Fibroblast of upper back skin (primary cell): ENCODE data around the gene POLR1A.

Experiments used
- DNase-seq: peaks from one replicate; pipeline ENCODE4 v3.0.0-alpha.2; 2013

POLR1A gene

GRCh38 chr2:86019121-86019520, 86.6 kb downstream of the POLR1A start:
- DNase-seq: no peak

- DNase-seq: peak; percentile 26
These were observed 87.5 kb downstream of the POLR1A start for GRCh38 chr2:86017901-86018896.

- no peak for DNase-seq
These were observed 89.1 kb downstream of the POLR1A start for GRCh38 chr2:86016581-86016980.

DNA sequence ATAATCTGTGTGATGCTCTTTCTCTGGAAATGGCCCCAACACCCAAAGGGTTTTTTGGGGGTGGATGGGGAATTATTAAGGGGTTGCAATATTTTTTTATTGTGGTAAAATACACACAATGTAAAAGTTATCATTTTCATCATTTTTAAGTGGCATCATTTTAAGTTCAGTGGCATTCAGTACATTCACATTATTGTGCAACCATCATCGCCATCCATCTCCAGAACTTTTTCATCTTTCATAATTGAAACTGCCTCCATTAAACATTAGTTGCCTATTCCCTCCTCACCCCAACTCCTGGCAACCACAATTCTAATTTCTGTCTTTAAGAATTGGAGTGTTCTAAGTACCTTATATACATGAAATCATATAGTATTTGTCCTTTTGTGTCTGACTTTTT, 90.0 kb downstream of the POLR1A start:
- no peak for DNase-seq

DNA sequence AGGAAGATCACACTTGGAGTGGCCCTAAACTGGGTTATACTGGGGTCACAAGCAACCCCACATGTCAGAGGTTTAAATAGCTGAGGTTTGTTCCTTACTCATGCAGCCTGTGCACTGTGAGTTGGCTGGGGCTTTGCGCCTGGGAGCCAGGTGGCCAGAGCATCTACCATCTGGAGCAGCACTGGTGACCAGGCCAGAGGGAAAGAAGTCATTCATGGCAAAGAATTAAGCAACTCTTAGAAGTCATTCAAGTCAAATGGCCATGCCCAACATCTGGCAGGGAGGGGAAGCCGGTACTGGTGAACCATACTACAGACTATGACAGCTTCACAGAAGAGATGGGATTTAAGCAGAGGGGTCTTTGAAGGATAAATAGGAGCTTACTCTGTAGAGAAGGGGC, 90.7 kb downstream of the POLR1A start:
- no peak for DNase-seq

DNA sequence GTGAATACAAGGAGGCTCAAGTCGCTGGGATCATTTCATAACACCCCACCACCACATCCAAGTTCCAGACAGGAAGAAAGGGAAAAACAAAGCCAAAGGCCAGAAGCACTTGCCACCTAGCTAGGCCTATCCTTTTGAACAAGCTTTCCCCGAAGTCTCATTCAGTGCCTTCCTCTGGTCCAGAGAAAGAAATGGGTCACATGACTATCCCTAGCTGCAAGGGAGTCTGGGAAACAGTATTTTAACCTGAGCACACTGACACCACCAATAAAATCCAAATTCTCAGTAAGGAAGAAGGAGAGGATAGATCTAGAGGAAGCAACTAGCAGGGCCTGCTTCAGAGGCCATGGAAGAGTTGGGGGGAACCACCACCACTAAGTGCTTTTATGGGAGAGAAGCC, 91.2 kb downstream of the POLR1A start:
- no peak for DNase-seq

DNA sequence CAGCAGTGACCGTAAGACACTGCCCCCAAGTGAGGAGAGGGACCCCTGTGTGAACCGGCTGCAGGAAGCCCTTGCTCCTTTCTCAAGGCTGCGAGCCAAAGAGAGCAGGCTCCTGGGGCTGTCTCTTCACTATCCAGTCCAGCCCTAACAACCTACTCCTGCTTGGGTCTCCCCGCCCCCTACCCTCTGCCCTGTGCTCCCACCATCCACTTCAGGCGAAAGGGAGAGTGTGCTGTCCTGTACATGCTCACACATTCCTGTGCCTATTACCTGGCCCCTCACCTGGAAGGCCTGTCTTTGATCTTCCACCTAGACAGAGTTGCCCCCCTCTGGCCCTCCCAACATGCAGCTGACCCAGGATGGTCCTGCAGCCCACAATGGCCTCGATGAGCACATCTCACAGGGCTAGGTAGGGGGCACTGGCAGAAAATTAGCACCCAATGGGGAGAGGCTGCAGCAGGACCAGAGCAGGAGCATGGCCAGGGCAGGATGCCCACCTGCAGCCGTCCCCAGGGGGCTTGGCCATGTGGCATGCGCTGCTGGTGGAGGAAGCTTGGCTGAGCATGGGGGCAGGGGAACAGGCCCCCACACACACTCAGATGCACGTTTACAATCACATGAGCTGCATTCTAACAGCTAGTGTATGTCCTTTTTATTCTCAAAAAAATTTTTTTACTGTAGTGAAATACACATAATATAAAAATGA, 93.5 kb downstream of the POLR1A start:
- DNase-seq: no peak

- no peak for DNase-seq
These were observed 94.2 kb downstream of the POLR1A start for GRCh38 chr2:86011449-86011941.

GRCh38 chr2:86010083-86010482, 95.6 kb downstream of the POLR1A start:
- no peak for DNase-seq

- DNase-seq: no peak
These were observed 99.2 kb downstream of the POLR1A start for GRCh38 chr2:86006524-86006923.

- no peak for DNase-seq
These were observed 101.7 kb downstream of the POLR1A start for GRCh38 chr2:86003967-86004366.

GRCh38 chr2:86003104-86003503, 102.6 kb downstream of the POLR1A start:
- DNase-seq: no peak

- DNase-seq: no peak
These were observed 103.3 kb downstream of the POLR1A start for GRCh38 chr2:86002375-86002774.

- DNase-seq: no peak
These were observed 104.4 kb downstream of the POLR1A start for GRCh38 chr2:86001326-86001725.

GRCh38 chr2:86000938-86001312, 104.8 kb downstream of the POLR1A start:
- no peak for DNase-seq

DNA sequence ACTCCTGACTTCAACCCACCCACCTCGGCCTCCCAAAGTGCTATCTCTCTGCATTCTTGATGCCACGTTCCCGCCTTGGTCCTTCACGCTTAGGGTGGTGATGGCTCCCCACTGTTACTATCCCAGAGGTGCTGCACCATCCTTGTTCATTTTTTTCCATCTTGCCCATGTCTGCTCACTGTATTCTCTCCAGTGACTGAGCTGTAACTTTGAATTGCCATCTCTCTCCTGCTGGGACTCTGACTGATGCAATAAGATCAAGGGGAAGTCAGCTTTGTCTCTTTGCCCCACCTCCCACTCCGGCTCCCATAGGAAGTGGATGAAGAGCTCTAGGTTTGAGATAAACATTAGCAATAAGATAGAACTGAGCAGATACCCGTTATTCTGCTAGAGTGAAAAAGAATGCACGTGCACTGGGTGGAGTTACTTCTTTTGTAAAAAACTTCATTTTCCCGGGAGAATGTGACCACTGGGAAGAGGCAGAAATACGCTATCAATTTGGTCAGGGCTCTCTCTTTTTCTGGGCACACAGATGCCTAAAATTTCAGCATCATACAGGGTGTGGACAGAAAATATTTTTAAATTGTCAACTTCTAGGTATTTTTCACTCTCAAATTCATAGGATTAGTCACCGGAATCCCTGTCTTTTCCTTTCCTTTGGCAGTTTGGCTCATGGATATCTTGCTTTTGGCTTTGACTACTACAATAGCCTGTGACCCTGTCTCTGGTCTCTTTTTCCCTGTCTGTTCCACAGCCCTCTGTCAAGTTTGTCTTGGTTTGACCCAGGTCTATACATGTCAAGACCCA, 105.4 kb downstream of the POLR1A start:
- DNase-seq: peak; percentile 54

DNA sequence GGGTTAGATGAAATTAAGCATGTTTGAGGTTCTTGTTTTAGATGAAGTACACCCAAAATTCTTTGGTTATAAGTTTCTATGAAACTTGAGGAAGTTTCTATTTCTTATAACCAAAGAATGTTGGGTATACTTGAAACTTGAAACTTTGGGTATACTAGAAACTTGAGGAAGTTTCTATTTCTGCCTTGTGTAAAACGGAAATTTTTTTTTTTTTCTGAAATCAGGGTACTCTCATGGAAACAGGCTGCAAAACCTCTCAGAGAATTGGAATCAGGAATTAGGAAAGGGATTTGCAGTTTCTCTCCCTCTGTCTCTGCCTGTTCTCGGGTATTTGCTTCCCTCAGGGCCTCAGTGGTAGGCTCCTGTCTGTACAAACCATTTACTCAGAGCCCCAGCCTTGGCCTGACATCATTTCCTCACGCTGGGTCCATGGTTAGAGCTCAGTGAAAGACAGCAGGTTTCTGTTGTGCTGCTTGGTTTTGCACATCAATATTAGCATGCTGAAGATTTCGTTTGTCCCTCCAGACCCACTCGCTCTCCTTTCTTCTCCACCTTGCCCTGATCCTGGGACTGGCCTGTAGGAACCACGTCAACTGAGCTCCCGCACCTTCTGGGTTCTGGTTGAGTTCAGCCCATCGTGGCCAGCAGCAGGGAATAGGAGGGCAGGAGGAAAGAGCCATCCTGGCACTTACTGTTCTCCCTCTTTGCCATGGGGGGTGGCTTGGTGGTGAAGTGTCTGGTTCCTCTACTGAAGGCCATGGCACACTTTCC, 106.4 kb downstream of the POLR1A start:
- peak; percentile 76 for DNase-seq

- DNase-seq: peak; percentile 97
These were observed 107.4 kb downstream of the POLR1A start for GRCh38 chr2:85998071-85998991.

DNA sequence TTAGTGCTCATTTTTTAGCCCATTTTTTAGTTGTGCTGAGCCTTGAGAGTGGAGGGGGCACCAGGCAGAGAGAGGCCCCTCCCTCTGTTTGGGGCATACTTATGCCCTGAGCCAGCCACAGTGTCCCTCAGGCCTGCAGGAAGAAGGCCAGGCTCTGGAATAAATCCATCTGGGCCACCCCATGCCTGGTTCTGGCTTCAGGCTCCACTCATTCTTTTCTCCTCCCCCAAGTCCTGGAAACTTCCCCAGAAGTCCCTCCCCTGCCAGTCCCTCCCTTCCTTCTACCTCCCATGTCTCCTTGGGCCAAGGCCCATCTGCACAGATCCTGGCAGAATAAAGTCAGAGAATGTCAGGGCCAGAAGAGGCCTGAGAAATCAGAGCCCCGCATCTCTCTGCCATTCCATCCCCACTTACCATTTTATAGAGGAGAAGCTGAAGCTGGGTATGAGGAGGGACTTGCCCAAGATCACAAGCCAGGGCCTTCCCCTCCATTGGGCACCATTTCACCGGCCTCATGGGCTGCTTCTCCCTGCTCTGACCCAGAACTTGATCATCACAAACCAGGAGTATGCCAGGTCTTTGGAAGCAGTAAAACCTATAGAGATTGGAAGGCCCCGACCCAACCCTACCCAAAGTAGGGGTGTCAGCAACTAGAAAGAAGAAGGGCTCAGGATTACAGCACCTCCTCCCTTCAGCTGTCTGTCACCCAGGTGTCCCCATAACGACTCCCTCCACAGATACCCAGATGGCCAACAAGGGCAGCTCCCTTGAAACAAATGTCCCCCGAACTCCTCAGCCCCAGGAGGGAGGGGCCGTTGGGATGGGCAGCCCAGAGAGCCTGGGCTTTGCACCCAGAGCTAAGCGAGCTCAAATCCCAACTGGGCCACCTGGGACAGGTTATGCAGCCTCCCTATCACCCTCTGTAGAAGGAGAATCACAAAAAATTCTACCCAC, 108.4 kb downstream of the POLR1A start:
- DNase-seq: peak; percentile 87

- no peak for DNase-seq
These were observed 109.1 kb downstream of the POLR1A start for GRCh38 chr2:85996591-85996990.
